H1 (cell line): ENCODE data around the gene HNRNPU. TPM values are rescaled to one million over a fixed set of nuclear protein-coding genes. Genes with fewer than 3 reads are reported as not detected.

Source experiments
- CTCF ChIA-PET: fragments of 300-600 bp; sonication (Branson Sonifier 250); formaldehyde crosslinking; loops from one replicate; lab custom pipeline; 2021; ENCODE audit not compliant: partially characterized antibody; lab: Charles Lee
- POLR2A ChIA-PET: fragments of 300-600 bp; sonication (Branson Sonifier 250); formaldehyde crosslinking; loops from one replicate; lab custom pipeline; 2021; ENCODE audit warnings: inconsistent platforms; ENCODE audit not compliant: partially characterized antibody; lab: Charles Lee
- DNase-seq, 2 experiments: peaks; one replicate each; pipeline versions ENCODE4 v3.0.0 to v3.0.0-alpha.2; 2010 to 2022; ENCODE audit warnings: low spot score in 2 of 2, low read depth in 1 of 2, mixed read lengths in 1 of 2
- FAIRE-seq: peaks from 2 replicates; lab custom pipeline; 2011; peaks lifted over from hg19 to GRCh38; lab: Jason Lieb, UNC
- H2AFZ ChIP-seq: 2 replicates; pipeline ENCODE4 v1.8.1; 2012; ENCODE audit warnings: low read length, inconsistent platforms
- H2AK5ac ChIP-seq: 2 replicates; pipeline ENCODE4 v1.6.1; 2013; ENCODE audit warnings: low read depth, low read length
- H2BK120ac ChIP-seq: replicated peaks from 2 replicates; pipeline ENCODE3; 2013; ENCODE audit warnings: low read depth, low read length, inconsistent platforms
- H2BK12ac ChIP-seq: 2 replicates; pipeline ENCODE4 v1.6.1; 2013; ENCODE audit warnings: low read depth, low read length
- H2BK15ac ChIP-seq: 2 replicates; pipeline ENCODE4 v1.6.1; 2013; ENCODE audit warnings: low read length
- H2BK20ac ChIP-seq: 2 replicates; pipeline ENCODE4 v1.6.1; 2013; ENCODE audit warnings: low read length
- H2BK5ac ChIP-seq: 2 replicates; pipeline ENCODE4 v1.6.1; 2013; ENCODE audit warnings: low read depth, low read length
- H3K14ac ChIP-seq: 2 replicates; pipeline ENCODE4 v1.6.1; 2013; ENCODE audit warnings: inconsistent platforms; ENCODE audit not compliant: insufficient read length
- H3K18ac ChIP-seq: 2 replicates; pipeline ENCODE4 v1.6.1; 2013; ENCODE audit warnings: low read length; ENCODE audit errors: extremely low read depth
- H3K23ac ChIP-seq: 2 replicates; pipeline ENCODE4 v1.6.1; 2013; ENCODE audit warnings: inconsistent platforms; ENCODE audit not compliant: insufficient read length
- H3K23me2 ChIP-seq: 2 replicates; pipeline ENCODE4 v1.6.1; 2013; ENCODE audit warnings: low read depth, low read length
- H3K27ac ChIP-seq: 2 replicates; pipeline ENCODE4 v1.6.1; 2011; ENCODE audit warnings: low read depth, low read length, inconsistent platforms
- H3K27me3 ChIP-seq, 4 experiments: replicated peaks in 1 of 4; 1 replicate in 1 of 4; 2 replicates in 3 of 4; pipeline versions ENCODE4 v1.6.1 to v1.8.1; 2011 to 2013; ENCODE audit warnings: low read length in 3 of 4, mild to moderate bottlenecking in 3 of 4, inconsistent platforms in 2 of 4, mixed read lengths in 2 of 4, moderate library complexity in 1 of 4; ENCODE audit not compliant: control insufficient read depth in 3 of 4, insufficient read depth in 3 of 4; ENCODE audit errors: extremely low read depth in 1 of 4
- H3K36me3 ChIP-seq, 4 experiments: 2 replicates each; pipeline versions ENCODE4 v1.6.1 to v1.8.1; 2011 to 2013; ENCODE audit warnings: mild to moderate bottlenecking in 4 of 4, low read length in 3 of 4, moderate library complexity in 2 of 4, control low read depth in 1 of 4, inconsistent platforms in 1 of 4; ENCODE audit not compliant: insufficient read depth in 4 of 4, control insufficient read depth in 2 of 4
- H3K4ac ChIP-seq: replicated peaks from 2 replicates; pipeline ENCODE3; 2013; ENCODE audit warnings: low read length, low read depth, mixed read lengths, inconsistent platforms; ENCODE audit not compliant: insufficient read length
- H3K4me1 ChIP-seq, 4 experiments: replicated peaks in 1 of 4; 1 replicate in 1 of 4; 2 replicates in 3 of 4; pipeline versions ENCODE4 v1.6.1 to v1.8.1; 2011 to 2013; ENCODE audit warnings: low read length in 3 of 4, inconsistent platforms in 2 of 4, mixed read lengths in 1 of 4; ENCODE audit not compliant: insufficient read depth in 4 of 4, control insufficient read depth in 3 of 4
- H3K4me2 ChIP-seq, 2 experiments: 2 replicates each; pipeline versions ENCODE4 v1.6.1 to v1.8.1; 2011 to 2013; ENCODE audit warnings: low read depth in 2 of 2, low read length in 2 of 2, control low read depth in 1 of 2, inconsistent platforms in 1 of 2, mild to moderate bottlenecking in 1 of 2; ENCODE audit not compliant: insufficient read depth in 1 of 2
- H3K4me3 ChIP-seq, 4 experiments: fragments of 200-600, 300-600 bp in 1 of 4; sonication (generic), shearing (Covaris generic), sonication (Bioruptor Twin) in 1 of 4; 2 replicates each; pipeline versions ENCODE4 v1.5.1 to v1.8.1; 2011 to 2016; ENCODE audit warnings: low read length in 4 of 4, low read depth in 3 of 4, control low read depth in 2 of 4, inconsistent platforms in 2 of 4, mild to moderate bottlenecking in 2 of 4, mixed read lengths in 1 of 4, moderate library complexity in 1 of 4; ENCODE audit not compliant: insufficient read depth in 2 of 4; ENCODE audit errors: extremely low read depth in 1 of 4
- H3K56ac ChIP-seq: replicated peaks from 2 replicates; pipeline ENCODE3; 2013; ENCODE audit warnings: low read depth, mild to moderate bottlenecking, mixed read lengths, low read length, inconsistent platforms; ENCODE audit not compliant: insufficient read length
- H3K79me1 ChIP-seq: 2 replicates; pipeline ENCODE4 v1.6.1; 2013; ENCODE audit warnings: low read depth, low read length, control low read depth
- H3K79me2 ChIP-seq, 2 experiments: 2 replicates each; pipeline versions ENCODE4 v1.6.1 to v1.8.1; 2012 to 2013; ENCODE audit warnings: low read length in 2 of 2, mild to moderate bottlenecking in 2 of 2, inconsistent platforms in 1 of 2; ENCODE audit not compliant: insufficient read depth in 2 of 2, control insufficient read depth in 1 of 2
- H3K9ac ChIP-seq, 4 experiments: replicated peaks in 1 of 4; 1 replicate in 1 of 4; 2 replicates in 3 of 4; pipeline versions ENCODE4 v1.6.1 to v1.8.1; 2011 to 2013; ENCODE audit warnings: low read depth in 3 of 4, low read length in 3 of 4, control low read depth in 2 of 4, mild to moderate bottlenecking in 2 of 4, moderate library complexity in 2 of 4, inconsistent platforms in 1 of 4; ENCODE audit errors: extremely low read depth in 1 of 4
- H3K9me3 ChIP-seq, 2 experiments: 2 replicates each; pipeline versions ENCODE4 v1.6.1 to v1.8.1; 2012 to 2013; ENCODE audit warnings: mild to moderate bottlenecking in 2 of 2, moderate library complexity in 2 of 2, control low read depth in 1 of 2, inconsistent platforms in 1 of 2, low read depth in 1 of 2, low read length in 1 of 2, mixed read lengths in 1 of 2; ENCODE audit not compliant: insufficient read depth in 2 of 2
- H4K20me1 ChIP-seq, 2 experiments: replicated peaks in 1 of 2; 2 replicates each; pipeline versions ENCODE3 to v1.8.1; 2011 to 2013; ENCODE audit warnings: inconsistent platforms in 2 of 2, low read length in 2 of 2, mild to moderate bottlenecking in 1 of 2; ENCODE audit not compliant: insufficient read depth in 2 of 2, control insufficient read depth in 1 of 2
- H4K5ac ChIP-seq: 2 replicates; pipeline ENCODE4 v1.6.1; 2013; ENCODE audit warnings: low read length, low read depth, mixed read lengths, inconsistent platforms; ENCODE audit not compliant: insufficient read length
- H4K8ac ChIP-seq: 2 replicates; pipeline ENCODE4 v1.8.0; 2013; ENCODE audit warnings: mild to moderate bottlenecking, moderate library complexity, low read length, inconsistent platforms; ENCODE audit not compliant: insufficient read depth; ENCODE audit errors: extremely low read depth
- H4K91ac ChIP-seq: replicated peaks from 2 replicates; pipeline ENCODE3; 2013; ENCODE audit warnings: low read length, mixed read lengths, inconsistent platforms; ENCODE audit not compliant: insufficient read length
- CBX5 ChIP-seq: fragments of 300-800, 300-1000 bp; sonication (generic); IDR thresholded peaks from 2 replicates; pipeline ENCODE4 v1.7.1; 2016; ENCODE audit warnings: antibody characterized with exemption, low read length, low read depth
- CTCF ChIP-seq, 3 experiments: IDR thresholded peaks; 1 replicate in 2 of 3; 2 replicates in 1 of 3; pipeline versions ENCODE4 v1.5.1 to v1.6.1; 2011; ENCODE audit warnings: low read length in 3 of 3, mild to moderate bottlenecking in 3 of 3, inconsistent platforms in 2 of 3, low read depth in 1 of 3, moderate library complexity in 1 of 3; ENCODE audit not compliant: insufficient read depth in 1 of 3; ENCODE audit errors: control extremely low read depth in 1 of 3
- GABPA ChIP-seq: IDR thresholded peaks from 2 replicates; pipeline ENCODE4 v1.6.1; 2011; ENCODE audit warnings: mild to moderate bottlenecking, low read length, moderate library complexity, borderline replicate concordance; ENCODE audit not compliant: insufficient read depth
- HDAC6 ChIP-seq: IDR thresholded peaks from one replicate; pipeline ENCODE4 v1.7.1; 2012; ENCODE audit warnings: low read depth, mild to moderate bottlenecking, inconsistent platforms, low read length, moderate library complexity
- TAF1 ChIP-seq: IDR thresholded peaks from 2 replicates; pipeline ENCODE4 v1.6.1; 2011; ENCODE audit warnings: mild to moderate bottlenecking, low read depth, low read length
- TAF7 ChIP-seq: optimal IDR thresholded peaks from 2 replicates; pipeline ENCODE3; 2011; ENCODE audit warnings: low read depth, mild to moderate bottlenecking, inconsistent platforms, low read length, moderate library complexity, borderline replicate concordance
- TEAD4 ChIP-seq: IDR thresholded peaks from 2 replicates; pipeline ENCODE4 v1.6.1; 2012; ENCODE audit warnings: low read depth, low read length, inconsistent platforms, mixed read lengths
- WGBS, 2 experiments: shearing (Covaris generic) in 1 of 2; methylation state at CpG; one replicate each; pipeline versions ENCODE4 v1.1.6 to v1.1.7; 2013 to 2015; ENCODE audit warnings: low lambda C conversion rate in 2 of 2, mixed read lengths in 2 of 2, inconsistent platforms in 1 of 2, low coverage in 1 of 2, missing lambda C conversion rate in 1 of 2; ENCODE audit not compliant: insufficient replicate concordance in 2 of 2, insufficient coverage in 1 of 2, insufficient read length in 1 of 2; ENCODE audit errors: extremely low coverage in 1 of 2, missing lambda C conversion rate in 1 of 2; 5-methylcytosine and 5-hydroxymethylcytosine counted together
- polyA plus RNA-seq, 7 experiments: library from polyadenylated mRNA; depleted of rRNA in 3 of 7; stranded (reverse) in 5 of 7; unstranded in 2 of 7; fragments of >200 nt in 5 of 7; fragments of 200-250 nt in 2 of 7; gene quantifications; 1 replicate in 5 of 7; 2 replicates in 1 of 7; 4 replicates in 1 of 7; pipeline versions ENCODE4 v1.2.1 to v1.2.3, GENCODE V29; 2011 to 2013; ENCODE audit warnings: missing spikeins in 2 of 7, mixed read lengths in 2 of 7
- total RNA-seq: library from RNA; stranded (reverse); fragmentation: NEBNext Ultra II Directional; extraction: Animal tissue kit (Norgen Biotek cat#: 25700); gene quantifications from 2 replicates; pipeline ENCODE4 v1.2.1, GENCODE V29; 2021

HNRNPU gene
- total and polyA plus RNA-seq, 2 of the 8 experiments (the other 6 are each of a cell fraction or from before 2014, with no cell fraction given): 95.6 to 606 TPM

DNA sequence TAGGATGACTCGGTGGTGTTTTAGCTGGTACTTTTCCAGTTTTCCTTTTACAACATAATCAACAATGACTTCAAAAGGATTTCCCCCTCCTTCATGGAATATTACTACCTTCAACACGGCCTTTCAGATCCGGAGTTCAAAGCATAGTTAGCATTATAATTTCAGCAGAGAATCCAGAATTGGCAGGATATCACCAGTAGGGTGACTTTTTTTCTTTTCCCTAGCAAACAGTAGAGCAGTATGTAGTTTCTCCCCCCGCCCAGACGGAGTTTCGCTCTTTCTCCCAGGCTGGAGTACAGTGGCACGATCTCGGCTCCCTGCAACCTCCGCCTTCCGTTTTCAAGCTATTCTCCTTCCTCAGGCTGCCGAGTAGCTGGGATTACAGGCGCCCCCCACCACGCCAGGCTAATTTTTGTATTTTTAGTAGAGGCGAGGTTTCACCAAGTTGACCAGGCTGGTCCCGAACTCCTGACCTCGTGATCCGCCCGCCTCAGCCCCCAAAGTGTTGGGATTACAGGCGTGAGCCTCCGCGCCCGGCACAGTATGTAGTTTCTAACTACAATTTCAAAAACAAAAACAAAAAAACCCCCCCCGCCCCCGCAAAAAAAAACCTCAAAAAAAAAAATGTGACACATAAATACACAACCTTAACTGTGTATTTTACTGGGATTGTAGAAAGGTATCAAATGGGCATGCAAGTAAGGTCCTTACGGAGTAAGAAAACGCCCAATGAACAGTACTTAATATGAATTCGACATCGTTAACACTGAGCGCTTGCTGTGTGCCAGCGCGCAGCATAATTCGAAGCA, 30.4 kb downstream of the HNRNPU start:
- Histone ChIP-seq H2BK15ac (no peak overlapping the region), H4K5ac (peak overlapping the region; percentile 99), H4K20me1 (peaks cover 0 to 3% of the 10 kb centered on the region in 2 experiments), H2AFZ (no peak overlapping the region), H3K4ac (peak overlapping the region; percentile 65), H3K56ac (peak overlapping the region; percentile 98), H3K4me2 (peak overlapping the region; percentile 82 to 98), H3K27me3 (no peaks in the 10 kb centered on the region), H3K18ac (peak overlapping the region; percentile 97), H3K4me3 (peak overlapping the region; percentile 7 to 87 (median 72); a peak in 6 of 8 replicates), H3K27ac (peak overlapping the region; percentile 100), H3K79me2 (peaks cover 0 to 29% of the 10 kb centered on the region in 2 experiments; a peak in 3 of 4 replicates), H2BK120ac (peak overlapping the region; percentile 99), H3K79me1 (no peaks in the 10 kb centered on the region; the same call in 1 of the 2 replicates), H3K23ac (no peak overlapping the region), H2AK5ac (peak overlapping the region; percentile 61; the same call in 1 of the 2 replicates), H3K4me1 (peaks cover 0 to 3% (median under 1%) of the 10 kb centered on the region in 4 experiments; a peak in 4 of 7 replicates), H4K91ac (peak overlapping the region; percentile 100), H3K23me2 (peaks cover 6% of the 10 kb centered on the region), H3K14ac (no peak overlapping the region), H4K8ac (peak overlapping the region; percentile 90; the same call in 1 of the 2 replicates), H3K36me3 (peaks cover 0 to 3% (median 0%) of the 10 kb centered on the region in 4 experiments; a peak in 1 of 8 replicates), H3K9me3 (no peaks in the 10 kb centered on the region), H2BK20ac (no peak overlapping the region), H2BK12ac (peak overlapping the region; percentile 97; the same call in 1 of the 2 replicates), H2BK5ac (peak overlapping the region; percentile 99), H3K9ac (peak overlapping the region in 3 of 4 experiments; percentile 89 to 97 (median 95); a peak in 5 of 7 replicates)
- CTCF ChIA-PET: interaction anchor here (1.1 to 1.5 kb wide), 3 partner anchors 10 to 33 kb away, joined by 3 to 10 read pairs (median 5); no protein-coding TSS in a partner anchor
- peak in 1 of 2 experiments; percentile 71 for DNase-seq
- 24% methylated on average over 25 of the region's 32 CpGs; no CpG with 5 or more reads in 1 of the 2 experiments for WGBS, 2 experiments
- FAIRE-seq: no peak
- POLR2A ChIA-PET: interaction anchor here (0.6 to 18.5 kb wide), 22 partner anchors 8 to 348 kb away, joined by 3 to 677 read pairs (median 4); partner anchors contain the start of genes DESI2 and HNRNPU
- no peak for TF ChIP-seq TEAD4
- TF ChIP-seq GABPA: no peak
- TF ChIP-seq CTCF (IDR thresholded peaks at IDR 0.05; ENCODE audit: control extremely low read depth in 1 of 3, insufficient read depth in 1 of 3, low read depth in 1 of 3, low read length in 3 of 3): peak in 1 of 3 experiments; percentile 8; a peak in 1 of 4 replicates
- TF ChIP-seq TAF7: no peak
- peak; percentile 71 for TF ChIP-seq TAF1
- no peak for TF ChIP-seq CBX5
- TF ChIP-seq HDAC6: no peak
